NCI-H82 treated with DMSO at 0.1 percent for 48 hours (cell line): ENCODE measurements around the gene CLSTN2.

ENCODE experiments used
- DNase-seq: peaks from one replicate; lab custom pipeline; 2025; ENCODE audit not compliant: unreplicated experiment; lab: John Stamatoyannopoulos, UW

Gene CLSTN2

GRCh38 chr3:139935016-139935865 is at the start of gene CLSTN2:
Gene CLSTN2, plus strand, starts transcription at chr3:139935185.
- no peak for DNase-seq

- no peak for DNase-seq
Measured at GRCh38 chr3:139887431-139887830, 47.6 kb upstream of the CLSTN2 start.

- no peak for DNase-seq
Measured at GRCh38 chr3:139888561-139889140, 46.3 kb upstream of the CLSTN2 start.

GRCh38 chr3:139893267-139893962 is 41.6 kb upstream of the CLSTN2 start:
- no peak for DNase-seq

- no peak for DNase-seq
Measured at GRCh38 chr3:139893963-139894642, 40.9 kb upstream of the CLSTN2 start.

GRCh38 chr3:139894643-139894989 is 40.4 kb upstream of the CLSTN2 start:
- no peak for DNase-seq

GRCh38 chr3:139897759-139898158 is 37.2 kb upstream of the CLSTN2 start:
- DNase-seq, result no peak

GRCh38 chr3:139906418-139906817 is 28.6 kb upstream of the CLSTN2 start:
- no peak for DNase-seq

GRCh38 chr3:139909811-139910210 is 25.2 kb upstream of the CLSTN2 start:
- no peak for DNase-seq

- DNase-seq, result no peak
Measured at GRCh38 chr3:139916271-139916670, 18.7 kb upstream of the CLSTN2 start.

- no peak for DNase-seq
Measured at GRCh38 chr3:139917226-139917785, 17.7 kb upstream of the CLSTN2 start.

GRCh38 chr3:139928708-139929505 is 6.1 kb upstream of the CLSTN2 start:
- no peak for DNase-seq

GRCh38 chr3:139930211-139930610 is 4.8 kb upstream of the CLSTN2 start:
- no peak for DNase-seq

- DNase-seq, result no peak
Measured at GRCh38 chr3:139933766-139934165, 1.2 kb upstream of the CLSTN2 start.

- peak; percentile 71 for DNase-seq
Measured at GRCh38 chr3:139934613-139935015, 371 bp upstream of the CLSTN2 start.

- DNase-seq, result no peak
Measured at GRCh38 chr3:139935866-139936817, 1.2 kb downstream of the CLSTN2 start.

- DNase-seq, result peak; percentile 47
Measured at GRCh38 chr3:139937674-139938279, 2.8 kb downstream of the CLSTN2 start.

GRCh38 chr3:139939681-139940190 is 4.8 kb downstream of the CLSTN2 start:
- DNase-seq, result no peak

GRCh38 chr3:139940622-139941021 is 5.6 kb downstream of the CLSTN2 start:
- no peak for DNase-seq
